ENCODE results near the gene SKAP1.
"Not testable (repeated sequence)": the region's sequence is repeated elsewhere in the genome, so short reads cannot be mapped to it uniquely, and the experiment has no call there.

The SKAP1 gene

GRCh38 chr17:48368352-48368908 is 61.6 kb downstream of the SKAP1 start:
- no peak for DNase-seq

- no peak for DNase-seq
These were observed 66.9 kb downstream of the SKAP1 start for GRCh38 chr17:48363161-48363560.

- DNase-seq: not testable (repeated sequence)
These were observed 69.0 kb downstream of the SKAP1 start for GRCh38 chr17:48360861-48361633.

GRCh38 chr17:48357779-48358602 is 72.0 kb downstream of the SKAP1 start:
- DNase-seq: no peak

- DNase-seq: no peak
These were observed 73.1 kb downstream of the SKAP1 start for GRCh38 chr17:48356866-48357265.

- no peak for DNase-seq
These were observed 77.4 kb downstream of the SKAP1 start for GRCh38 chr17:48352630-48353029.

- no peak for DNase-seq
These were observed 78.1 kb downstream of the SKAP1 start for GRCh38 chr17:48351911-48352332.

GRCh38 chr17:48348352-48348751 is 81.7 kb downstream of the SKAP1 start:
- no peak for DNase-seq

GRCh38 chr17:48347177-48347576 is 82.8 kb downstream of the SKAP1 start:
- no peak for DNase-seq

- no peak for DNase-seq
These were observed 85.8 kb downstream of the SKAP1 start for GRCh38 chr17:48344251-48344650.

GRCh38 chr17:48340916-48341315 is 89.1 kb downstream of the SKAP1 start:
- DNase-seq: no peak

- no peak for DNase-seq
These were observed 91.3 kb downstream of the SKAP1 start for GRCh38 chr17:48338720-48339119.

- DNase-seq: not testable (repeated sequence)
These were observed 92.1 kb downstream of the SKAP1 start for GRCh38 chr17:48337903-48338302.

GRCh38 chr17:48336986-48337385 is 93.0 kb downstream of the SKAP1 start:
- no peak for DNase-seq

GRCh38 chr17:48335858-48336500 is 94.0 kb downstream of the SKAP1 start:
- DNase-seq: no peak

GRCh38 chr17:48335146-48335784 is 94.7 kb downstream of the SKAP1 start:
- no peak for DNase-seq

- no peak for DNase-seq
These were observed 96.9 kb downstream of the SKAP1 start for GRCh38 chr17:48333034-48333530.

- no peak for DNase-seq
These were observed 99.1 kb downstream of the SKAP1 start for GRCh38 chr17:48330887-48331286.

GRCh38 chr17:48330421-48330820 is 99.6 kb downstream of the SKAP1 start:
- DNase-seq: no peak

- no peak for DNase-seq
These were observed 101.6 kb downstream of the SKAP1 start for GRCh38 chr17:48328457-48328856.

- no peak for DNase-seq
These were observed 103.7 kb downstream of the SKAP1 start for GRCh38 chr17:48326310-48326709.

GRCh38 chr17:48322060-48322459 is 108.0 kb downstream of the SKAP1 start:
- no peak for DNase-seq

- DNase-seq: no peak
These were observed 112.3 kb downstream of the SKAP1 start for GRCh38 chr17:48317732-48318131.
